ENCODE results near the gene PDPK1.
"Not testable (repeated sequence)": the region's sequence is repeated elsewhere in the genome, so short reads cannot be mapped to it uniquely, and the experiment has no call there.

Gene PDPK1

DNA sequence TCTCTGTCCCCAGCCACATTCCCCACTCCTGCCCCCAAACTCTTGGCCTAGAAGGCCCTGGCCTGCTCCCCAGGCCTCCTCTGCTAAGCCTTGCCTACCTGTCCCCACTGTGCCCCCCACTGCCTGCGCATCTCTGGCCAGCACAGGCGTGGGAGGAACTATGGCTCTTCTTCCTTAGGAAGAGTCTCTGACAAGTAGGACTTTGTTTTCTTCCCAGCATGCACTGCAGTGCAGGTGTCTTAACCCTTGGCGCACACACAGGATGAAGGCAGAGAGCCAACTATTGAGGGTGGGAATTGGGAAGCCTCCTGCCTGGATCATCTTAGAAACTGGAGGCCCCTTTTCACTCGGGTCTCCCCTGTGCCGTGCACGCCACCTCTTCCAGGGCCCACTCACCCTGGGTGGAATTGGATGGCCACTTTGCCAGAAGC is 14.0 kb upstream of the PDPK1 start:
- no peak for DNase-seq (ENCODE audit: low read depth in 2 of 2)

DNA sequence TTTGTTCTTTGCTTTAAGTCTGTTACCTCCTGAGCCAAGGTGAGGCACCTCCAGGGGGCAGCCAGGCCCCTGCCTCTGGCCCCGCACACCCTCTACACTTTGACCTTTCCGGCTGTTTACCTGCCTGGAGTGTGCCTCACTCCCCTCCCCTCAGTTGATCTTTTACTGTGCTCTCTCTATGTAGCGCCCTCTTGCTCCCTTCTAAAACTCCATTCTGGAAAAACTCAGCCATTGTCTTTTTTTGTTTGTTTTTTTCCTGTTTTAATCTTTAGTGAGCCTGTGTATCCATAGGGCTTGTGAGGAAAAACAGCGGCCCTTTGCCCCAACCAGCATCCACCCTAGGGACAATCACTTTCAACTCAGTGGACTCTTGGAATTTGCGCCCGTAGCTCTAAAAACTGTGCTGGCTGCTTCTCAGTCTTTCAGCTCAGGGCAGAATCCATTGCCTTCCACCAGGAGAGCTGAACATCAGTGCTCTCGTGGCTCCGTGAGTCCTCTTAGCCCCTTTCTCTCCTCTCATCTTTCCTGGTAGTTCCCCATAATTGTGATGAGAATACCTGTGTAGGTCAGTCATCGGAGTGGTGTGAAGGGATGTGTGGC is 13.4 kb upstream of the PDPK1 start:
- DNase-seq (ENCODE audit: low read depth in 2 of 2), result no peak

DNA sequence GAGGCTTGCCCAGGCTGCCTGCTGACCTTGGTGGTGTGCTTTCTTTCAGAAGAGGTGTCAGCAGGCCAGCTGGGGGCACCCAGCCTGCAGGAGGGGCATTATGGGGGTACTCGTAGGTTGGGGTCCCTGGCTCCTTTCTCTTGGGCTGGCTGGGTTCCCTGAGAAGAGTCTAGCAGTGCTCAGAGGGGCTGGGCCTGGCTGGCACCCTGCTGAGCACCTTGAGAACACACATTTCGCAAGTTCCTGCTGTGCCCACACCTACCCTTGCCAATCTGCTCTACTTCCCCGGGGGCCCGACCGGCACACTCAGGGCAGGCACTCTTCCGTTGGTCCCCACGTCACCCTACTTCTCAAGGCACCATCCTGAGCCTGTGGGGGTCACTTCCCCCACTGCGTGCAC is 11.7 kb upstream of the PDPK1 start:
- no peak for DNase-seq (ENCODE audit: low read depth in 2 of 2)

DNA sequence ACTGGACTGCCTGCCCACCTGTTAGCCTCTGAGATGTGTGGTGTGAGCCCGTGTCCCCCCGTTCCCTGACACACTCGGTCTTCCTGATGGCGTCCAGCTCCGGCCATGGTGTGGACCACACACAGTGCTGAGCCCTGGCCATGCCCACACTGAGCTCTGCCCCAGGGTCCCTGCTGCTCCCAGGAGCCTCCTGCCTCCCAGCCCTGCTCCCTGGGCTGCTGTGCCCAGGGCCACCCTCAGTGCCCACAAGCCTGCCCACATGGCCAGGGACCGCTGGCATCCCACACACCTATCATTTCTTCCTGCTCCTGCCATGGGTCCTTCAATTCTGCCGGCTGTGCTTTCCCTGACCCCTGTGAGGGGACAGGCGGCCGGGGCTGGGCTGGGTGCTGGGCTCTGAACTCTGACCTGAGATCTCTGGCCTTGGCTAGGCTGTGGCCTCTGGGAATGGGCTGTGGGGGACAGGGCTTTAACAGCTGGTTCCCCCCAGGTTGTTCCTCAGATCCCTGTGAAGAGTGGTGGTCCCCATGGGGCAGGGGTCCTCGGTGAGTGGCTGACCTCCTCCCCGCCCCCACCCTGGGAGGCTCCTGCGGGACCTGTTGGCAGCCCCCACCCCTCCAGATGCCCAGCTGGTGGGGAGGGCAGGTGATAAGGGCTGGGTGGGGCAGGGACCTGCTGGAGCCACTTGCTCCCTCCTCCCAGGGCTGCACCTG is 10.6 kb upstream of the PDPK1 start:
- no peak for DNase-seq (ENCODE audit: low read depth in 2 of 2)

DNA sequence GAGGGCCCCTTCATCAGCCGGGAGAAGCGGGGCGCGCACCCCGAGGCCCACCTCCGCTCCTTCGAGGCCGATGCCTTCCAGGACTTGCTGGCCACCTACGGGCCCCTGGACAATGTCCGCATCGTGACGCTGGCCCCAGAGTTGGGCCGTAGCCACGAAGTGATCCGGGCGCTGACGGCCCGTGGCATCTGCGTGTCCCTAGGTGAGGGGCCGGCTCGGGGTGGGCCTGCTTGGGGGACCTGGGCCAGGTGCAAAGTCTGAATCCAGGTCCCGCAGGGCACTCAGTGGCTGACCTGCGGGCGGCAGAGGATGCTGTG is 10.1 kb upstream of the PDPK1 start:
- DNase-seq (ENCODE audit: low read depth in 2 of 2), result no peak

DNA sequence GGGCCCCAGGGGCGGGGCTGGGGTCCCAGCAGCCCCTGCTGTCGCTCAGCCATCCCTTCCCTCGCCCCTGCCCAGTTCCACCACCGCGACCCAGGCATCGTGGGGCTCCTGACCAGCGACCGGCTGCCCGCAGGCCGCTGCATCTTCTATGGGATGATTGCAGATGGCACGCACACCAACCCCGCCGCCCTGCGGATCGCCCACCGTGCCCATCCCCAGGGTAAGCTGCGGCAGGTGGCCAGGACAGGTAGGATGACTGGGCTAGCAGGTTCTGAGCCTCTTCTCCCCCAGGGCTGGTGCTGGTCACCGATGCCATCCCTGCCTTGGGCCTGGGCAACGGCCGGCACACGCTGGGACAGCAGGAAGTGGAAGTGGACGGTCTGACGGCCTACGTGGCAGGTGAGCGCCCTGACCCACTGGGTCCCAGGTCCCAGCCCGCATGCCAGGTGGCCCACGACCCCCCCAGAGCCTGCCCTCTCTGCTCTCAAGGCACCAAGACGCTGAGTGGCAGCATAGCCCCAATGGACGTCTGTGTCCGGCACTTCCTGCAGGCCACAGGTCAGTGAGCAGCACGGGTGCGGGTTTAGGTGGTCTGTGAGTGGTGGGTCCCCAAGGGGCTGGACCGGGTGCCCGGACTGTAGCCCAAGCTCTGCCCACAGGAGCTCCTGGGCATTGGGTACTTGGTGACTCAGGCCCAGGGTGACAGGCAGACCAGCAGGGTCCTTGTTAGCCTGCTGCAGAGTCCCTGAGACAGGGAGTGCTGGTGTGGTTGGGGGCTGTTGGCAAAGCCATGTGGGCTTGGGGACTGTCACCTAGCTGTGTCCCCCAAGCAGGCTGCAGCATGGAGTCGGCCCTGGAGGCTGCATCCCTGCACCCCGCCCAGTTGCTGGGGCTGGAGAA is 9.4 kb upstream of the PDPK1 start:
- no peak for DNase-seq (ENCODE audit: low read depth in 2 of 2)

DNA sequence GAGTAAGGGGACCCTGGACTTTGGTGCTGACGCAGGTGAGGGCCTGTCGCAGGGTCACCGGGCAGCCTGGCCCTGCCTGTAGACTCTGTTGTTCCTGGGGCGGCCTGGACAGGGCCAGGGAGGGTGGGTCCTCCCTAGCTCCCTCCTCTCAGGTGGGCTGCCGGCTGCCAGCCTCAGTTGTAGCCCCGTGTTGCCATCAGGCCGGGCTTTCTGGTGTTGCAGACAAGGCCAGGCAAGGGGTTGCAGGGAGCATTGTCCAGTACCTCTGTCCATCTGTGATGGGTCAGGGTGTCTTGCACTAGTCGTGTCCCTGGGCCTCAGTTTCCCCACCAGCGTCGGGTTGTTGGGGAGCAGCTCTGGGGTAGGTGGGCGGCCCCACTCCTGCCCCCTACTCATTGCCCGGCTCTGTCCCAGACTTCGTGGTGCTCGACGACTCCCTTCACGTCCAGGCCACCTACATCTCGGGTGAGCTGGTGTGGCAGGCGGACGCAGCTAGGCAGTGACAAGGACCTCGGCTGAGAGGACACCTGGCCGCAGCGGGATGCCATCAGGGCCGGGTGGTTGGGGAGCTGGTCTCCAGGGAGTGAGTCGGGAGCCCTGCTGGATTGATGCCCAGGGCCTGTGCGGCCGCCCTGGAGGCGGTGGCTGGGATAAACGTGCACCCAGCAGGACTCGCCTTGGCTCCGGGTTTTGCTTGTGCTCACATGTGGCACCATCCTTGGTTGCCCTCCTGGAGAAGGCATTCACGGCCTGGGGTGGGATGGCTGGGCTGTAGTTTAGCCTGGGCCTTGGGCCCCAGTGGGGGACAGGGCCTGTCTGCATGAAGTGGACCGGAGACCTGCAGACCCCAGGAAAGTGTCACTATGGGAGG is 8.5 kb upstream of the PDPK1 start:
- no peak for DNase-seq (ENCODE audit: low read depth in 2 of 2)

DNA sequence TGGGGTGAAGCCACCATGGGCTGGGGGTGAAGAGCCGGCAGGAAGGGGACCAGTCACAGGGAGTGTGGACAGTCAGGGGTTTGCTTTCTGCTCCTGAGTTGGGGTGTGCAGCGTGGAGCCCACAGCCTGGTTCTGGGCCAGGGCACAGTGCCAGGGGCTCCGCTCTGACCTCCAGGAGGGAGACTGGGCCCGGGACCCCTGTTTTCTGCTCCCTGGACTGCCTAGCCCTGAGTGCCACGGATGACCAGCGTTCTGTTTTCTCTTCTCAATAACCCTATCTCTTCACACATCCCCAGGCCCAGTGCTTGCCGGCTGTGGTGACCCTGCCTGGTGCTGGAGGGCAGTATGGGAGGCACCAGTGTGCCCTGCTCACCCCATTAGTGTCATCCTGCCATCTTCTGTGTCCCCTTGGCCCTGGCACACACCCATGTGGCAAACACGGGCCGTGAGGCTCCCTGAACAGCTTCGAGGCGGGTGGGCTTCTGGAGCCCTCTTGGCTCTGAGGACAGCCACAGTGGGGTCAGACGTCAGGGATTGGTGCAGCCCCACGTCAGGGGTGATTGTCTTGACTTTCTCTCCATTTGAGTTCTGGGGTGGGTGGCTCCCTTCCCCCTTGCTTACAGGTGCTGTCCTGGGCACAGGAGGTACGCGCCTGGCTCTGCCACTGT is 7.7 kb upstream of the PDPK1 start:
- DNase-seq (ENCODE audit: low read depth in 2 of 2), result no peak

DNA sequence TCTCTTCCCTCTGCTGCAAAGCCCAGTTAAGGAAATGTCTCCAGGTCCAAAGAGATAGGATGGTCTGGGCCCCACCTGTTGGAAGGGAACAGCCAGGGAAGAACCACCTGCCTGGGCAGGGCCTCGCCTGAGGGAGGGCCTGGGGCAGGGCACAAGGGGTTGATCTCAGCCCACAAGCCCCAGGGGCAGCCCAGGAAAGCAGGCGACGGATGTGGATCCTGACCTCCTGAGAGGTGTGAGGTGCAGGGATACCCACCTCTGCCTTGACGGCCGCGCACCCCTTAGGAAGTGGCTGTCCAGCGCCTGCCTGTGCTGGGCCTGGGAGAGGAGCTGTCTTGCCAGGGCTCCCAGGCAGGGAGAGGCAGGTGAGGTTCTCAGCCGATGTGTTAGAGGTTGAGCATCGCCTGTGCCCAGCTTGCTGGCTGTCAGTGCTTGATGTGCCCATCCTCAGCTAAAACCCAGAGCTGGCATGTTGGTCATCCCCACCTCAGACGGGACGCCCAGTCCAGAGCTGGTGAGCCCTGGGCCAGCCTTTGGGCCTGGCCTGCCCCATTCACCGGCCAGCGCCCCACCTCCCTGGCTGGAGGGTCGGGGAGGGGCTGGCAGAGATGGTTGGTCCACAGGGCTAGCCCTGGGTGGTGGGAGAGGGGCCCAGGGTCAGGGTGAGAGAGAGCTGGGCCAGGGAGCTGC is 7.0 kb upstream of the PDPK1 start:
- no peak for DNase-seq (ENCODE audit: low read depth in 2 of 2)

DNA sequence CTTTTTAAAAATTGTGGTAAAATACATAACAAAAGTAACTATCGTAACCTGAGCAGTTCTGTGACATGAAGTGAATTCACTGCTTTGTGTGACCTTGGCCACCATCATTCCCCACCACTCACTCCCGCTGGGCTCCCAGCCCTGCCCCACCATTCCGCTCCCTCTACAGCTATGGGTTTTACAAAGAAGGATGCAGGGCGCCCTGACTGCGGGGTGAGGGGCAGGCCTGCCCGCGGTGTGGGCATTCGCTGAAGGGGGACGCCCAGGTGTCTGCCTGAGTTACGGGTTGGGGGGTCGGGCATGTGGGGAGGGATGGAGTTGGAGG is 6.5 kb upstream of the PDPK1 start, which contains the start of gene CEMP1:
TSS of gene CEMP1 (minus strand) at position 38 of the 325 bp plus-strand sequence. CDS start 335 bp downstream, outside the sequence.
- no peak for DNase-seq (ENCODE audit: low read depth in 2 of 2)

DNA sequence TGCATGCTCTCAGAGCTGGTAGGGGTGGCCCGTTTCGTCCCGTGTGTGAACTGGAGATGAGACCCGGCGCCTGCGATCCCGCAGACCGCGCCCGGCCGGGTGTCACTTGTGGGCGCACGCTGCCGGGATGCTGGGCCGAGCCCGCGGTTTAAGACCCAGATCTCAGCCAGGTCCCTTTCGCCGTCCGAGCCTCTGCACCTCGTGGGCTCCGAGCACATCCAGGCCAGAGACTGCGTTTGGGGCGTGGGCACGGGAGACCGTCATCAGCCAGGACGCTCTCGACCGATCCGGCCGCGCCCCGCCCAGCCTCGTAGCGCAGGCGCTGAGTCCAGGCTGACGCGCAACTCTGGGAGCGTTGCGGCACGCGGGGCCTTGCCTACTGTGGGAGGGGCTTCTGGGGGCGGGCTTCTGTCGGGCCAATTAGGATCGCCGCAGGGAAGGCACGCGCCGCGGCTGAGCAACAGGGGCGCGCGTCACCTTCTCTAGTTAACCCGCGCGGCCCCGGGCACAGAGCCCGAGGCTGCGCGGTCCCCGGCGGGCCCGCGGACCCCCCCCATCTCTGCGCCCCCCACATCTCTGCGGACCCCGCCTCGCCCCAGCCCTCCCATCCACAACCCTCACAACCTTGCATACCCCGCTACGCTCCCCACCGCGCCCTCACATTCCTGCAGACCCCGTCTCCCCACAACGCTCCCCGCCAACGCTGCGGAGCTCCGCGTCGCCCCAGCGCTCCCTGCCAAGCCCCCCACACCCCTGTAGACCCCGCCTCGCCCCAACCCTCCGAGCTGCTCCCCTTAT is 5.9 kb upstream of the PDPK1 start:
- DNase-seq (ENCODE audit: low read depth in 2 of 2), result peak; percentile 92 to 95

DNA sequence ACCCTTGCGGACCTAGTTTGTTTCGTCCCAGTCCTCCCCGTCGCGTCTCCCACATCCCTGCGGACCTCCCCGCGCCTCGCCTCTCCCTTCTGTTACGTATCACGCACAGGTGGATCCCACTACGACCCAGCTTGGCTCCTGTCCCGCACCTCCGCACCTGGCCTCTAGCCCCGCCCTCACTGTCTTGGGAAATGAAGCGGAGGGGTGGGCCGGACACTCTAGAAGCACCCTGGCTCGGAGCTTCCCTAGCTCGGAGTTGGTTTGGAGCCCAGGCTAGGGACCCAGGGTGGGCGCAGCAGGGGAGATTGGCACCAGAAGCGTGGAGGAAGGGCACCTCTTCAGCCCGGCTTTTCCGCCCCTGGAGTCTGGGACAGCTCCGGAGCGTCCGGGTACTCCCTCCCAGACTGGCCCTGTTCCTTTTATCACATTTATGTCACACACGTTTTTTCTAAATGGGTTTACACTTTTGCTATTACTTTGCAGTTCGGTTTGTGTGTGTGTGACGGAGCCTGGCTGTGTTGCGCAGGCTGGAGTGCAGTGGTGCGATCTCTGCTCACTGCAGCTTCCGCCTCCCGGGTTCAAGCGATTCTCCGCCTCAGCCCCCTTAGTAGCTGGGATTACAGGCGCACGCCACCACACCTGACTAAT is 5.2 kb upstream of the PDPK1 start:
- DNase-seq (ENCODE audit: low read depth in 2 of 2), result peak in 1 of 2 donors; percentile 43

DNA sequence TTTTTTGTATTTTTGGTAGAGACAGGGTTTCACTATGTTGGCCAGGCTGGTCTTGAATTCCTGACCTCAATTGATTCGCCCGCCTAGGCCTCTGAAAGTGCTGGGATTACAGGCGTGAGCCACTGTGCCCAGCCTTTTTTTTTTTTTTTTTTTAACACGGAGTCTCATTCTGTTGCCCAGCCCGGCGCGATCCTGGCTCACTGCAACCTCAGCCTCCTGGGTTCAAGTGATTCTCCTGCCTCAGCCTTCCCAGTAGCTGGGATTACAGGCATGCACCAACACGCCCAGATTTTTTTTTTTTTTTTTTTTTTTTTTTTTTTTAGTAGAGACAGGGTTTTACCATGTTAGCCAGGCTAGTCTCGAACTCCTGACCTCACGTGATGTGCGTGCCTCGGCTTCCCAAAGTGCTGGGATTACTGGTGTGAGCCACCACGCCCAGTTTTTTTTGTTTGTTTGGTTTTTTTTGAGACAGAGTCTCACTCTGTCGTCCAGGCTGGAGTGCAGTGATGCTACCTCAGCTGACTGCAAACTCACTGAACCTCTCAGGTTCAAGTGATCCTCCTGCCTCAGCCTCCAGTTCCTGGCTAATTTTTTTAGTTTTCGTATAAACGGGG is 4.6 kb upstream of the PDPK1 start:
- not testable (repeated sequence) for DNase-seq (ENCODE audit: low read depth in 2 of 2)

DNA sequence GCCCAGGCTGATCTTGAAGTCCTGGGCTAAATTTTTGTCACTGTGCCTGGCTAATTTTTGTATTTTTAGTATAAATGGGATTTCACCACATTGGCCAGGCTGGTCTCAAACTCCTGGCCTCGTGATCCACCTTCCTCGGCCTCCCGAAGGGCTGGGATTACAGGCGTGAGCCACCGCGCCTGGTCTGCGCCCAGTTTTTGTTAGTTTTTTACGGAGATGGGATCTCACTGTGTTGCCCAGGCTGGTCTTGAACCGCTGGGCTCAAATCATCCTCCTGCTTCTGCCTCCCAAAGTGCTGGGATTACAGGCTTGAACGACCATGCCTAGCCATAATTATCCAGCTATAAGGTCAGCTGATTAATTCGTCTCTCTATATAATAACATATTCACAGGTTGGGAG is 3.9 kb upstream of the PDPK1 start:
- no peak for DNase-seq (ENCODE audit: low read depth in 2 of 2)

DNA sequence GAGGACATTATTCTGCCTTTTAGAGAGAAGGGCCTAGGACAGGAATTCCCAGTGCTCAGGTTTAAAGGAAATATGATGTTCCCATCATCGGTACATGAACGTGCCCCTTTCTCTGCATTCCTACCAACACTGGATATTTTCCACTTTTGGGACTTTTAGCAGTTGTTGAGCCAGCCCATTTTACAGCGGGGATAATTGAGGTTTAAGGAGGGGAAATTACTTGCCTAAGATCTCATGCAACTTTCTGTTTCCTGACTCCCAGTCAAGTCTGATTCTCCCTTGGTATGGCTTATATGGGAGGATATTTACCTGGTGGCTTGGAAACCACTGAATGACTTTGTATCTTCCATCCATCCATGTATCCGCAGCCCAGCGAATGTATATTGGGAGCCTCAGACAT is 3.5 kb upstream of the PDPK1 start:
- DNase-seq (ENCODE audit: low read depth in 2 of 2), result not testable (repeated sequence)

DNA sequence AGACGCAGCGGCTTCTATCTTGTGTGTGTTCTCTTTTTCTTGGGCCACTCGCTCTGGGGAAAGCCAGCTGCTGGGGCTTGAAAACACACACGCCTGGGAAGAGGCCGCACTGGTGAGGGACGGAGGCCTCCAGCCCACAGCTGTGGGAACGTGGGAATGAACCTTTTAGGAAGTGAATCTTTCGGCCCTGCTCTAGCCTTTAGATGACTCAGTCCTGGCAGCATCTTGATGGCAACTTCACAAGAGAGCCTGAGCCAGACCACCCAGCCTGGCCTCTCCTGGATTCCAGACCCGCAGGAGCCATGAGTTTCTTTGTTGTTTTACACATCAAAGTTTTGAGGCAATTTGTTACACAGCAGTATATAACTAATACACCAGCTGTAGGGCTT is 2.2 kb upstream of the PDPK1 start:
- no peak for DNase-seq (ENCODE audit: low read depth in 2 of 2)

DNA sequence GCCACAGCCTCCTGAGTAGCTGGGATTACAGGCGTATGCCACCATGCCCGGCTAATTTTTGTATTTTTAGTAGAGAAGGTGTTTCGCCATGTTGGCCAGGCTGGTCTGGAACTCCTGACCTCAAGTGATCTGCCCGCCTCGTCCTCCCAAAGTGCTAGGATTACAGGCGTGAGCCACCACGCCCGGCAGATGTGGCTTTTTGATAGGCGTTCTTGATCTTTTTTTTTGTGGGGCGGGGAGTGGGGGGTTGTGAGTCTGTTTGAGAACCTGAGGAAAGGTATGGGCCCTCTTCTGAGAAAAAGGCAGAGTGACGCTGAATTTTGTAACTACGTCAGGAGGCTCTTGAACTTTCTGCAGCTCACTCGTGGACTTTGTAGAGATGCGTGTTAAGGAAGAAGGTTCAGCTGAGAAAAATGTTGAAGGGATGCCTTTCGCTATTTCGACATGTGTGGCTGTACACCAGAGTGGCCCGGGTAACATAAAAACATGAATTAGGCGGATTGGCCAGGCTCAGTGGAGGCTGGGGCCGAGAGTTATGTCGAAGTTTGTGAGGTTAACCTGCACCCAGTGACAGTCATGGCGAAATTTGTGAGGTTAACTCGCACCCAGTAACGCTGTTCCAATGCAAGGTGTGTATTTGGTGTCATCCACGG is 1.5 kb downstream of the PDPK1 start:
- not testable (repeated sequence) for DNase-seq (ENCODE audit: low read depth in 2 of 2)

DNA sequence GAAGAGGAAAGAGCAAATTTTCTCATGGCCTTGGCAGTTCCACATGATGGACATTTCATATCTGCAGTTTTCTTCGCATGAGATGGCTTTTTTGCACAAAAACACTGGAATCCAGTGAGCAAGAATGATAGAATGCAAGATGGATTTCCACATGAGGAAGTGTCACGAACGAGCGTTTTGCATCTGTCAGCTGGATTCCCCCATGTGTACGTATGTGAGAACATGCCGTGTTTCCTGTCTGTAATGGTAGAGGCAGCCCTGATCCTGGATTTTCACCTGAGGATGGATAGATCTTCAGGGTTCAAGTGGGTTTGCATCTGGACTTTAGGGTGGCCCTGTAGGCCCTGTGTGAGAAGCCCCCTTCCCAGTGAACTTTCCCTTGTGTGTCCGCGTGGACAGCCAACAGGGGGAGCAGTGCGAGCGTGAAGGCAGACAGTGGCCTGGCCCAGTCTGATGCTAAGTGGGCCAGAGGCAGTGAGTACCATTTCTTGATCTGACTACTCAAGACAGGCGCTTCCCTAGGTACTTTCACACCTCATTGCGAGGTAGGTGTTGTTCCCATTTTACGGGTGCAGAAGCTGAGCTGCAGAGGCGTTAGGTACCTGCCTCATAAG is 2.1 kb downstream of the PDPK1 start:
- DNase-seq (ENCODE audit: low read depth in 2 of 2), result not testable (repeated sequence)

Measured in stimulated activated CD4-positive, alpha-beta T cell treated with anti-CD3 and anti-CD28 coated beads, Interleukin-1b, Interleukin-23, amount 100 ng/mL, for 4 hours (primary cell).